Ishikawa (cell line): ENCODE data around the gene KDM4E.

Experiments
- EP300 ChIP-seq: IDR thresholded peaks from 2 replicates; pipeline ENCODE4 v1.6.1; 2012; ENCODE audit warnings: borderline replicate concordance
- FOXM1 ChIP-seq: IDR thresholded peaks from 2 replicates; pipeline ENCODE4 v1.6.1; 2012; ENCODE audit warnings: low read depth, borderline replicate concordance
- TAF1 ChIP-seq: IDR thresholded peaks from 2 replicates; pipeline ENCODE4 v1.6.1; 2012; ENCODE audit warnings: low read depth, mild to moderate bottlenecking
- YY1 ChIP-seq: IDR thresholded peaks from 2 replicates; pipeline ENCODE4 v1.6.1; 2012; ENCODE audit warnings: low read depth
- TF ChIP-seq, protein P1 (sequence below): IDR thresholded peaks from 2 replicates; pipeline ENCODE4 v1.6.1; 2012
- TF ChIP-seq, protein P2 (sequence below): IDR thresholded peaks from 2 replicates; pipeline ENCODE4 v1.6.1; 2012; ENCODE audit warnings: low read depth, mild to moderate bottlenecking

DNA sequence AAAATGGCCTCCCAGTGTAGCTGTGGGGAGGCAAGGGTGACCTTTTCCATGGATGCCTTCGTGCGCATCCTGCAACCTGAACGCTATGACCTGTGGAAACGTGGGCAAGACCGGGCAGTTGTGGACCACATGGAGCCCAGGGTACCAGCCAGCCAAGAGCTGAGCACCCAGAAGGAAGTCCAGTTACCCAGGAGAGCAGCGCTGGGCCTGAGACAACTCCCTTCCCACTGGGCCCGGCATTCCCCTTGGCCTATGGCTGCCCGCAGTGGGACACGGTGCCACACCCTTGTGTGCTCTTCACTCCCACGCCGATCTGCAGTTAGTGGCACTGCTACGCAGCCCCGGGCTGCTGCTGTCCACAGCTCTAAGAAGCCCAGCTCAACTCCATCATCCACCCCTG lies 26.8 kb upstream of the KDM4E start:
- TF ChIP-seq YY1 (no peak), FOXM1 (no peak), TAF1 (no peak), EP300 (no peak)
- TF ChIP-seq, protein P1, sequence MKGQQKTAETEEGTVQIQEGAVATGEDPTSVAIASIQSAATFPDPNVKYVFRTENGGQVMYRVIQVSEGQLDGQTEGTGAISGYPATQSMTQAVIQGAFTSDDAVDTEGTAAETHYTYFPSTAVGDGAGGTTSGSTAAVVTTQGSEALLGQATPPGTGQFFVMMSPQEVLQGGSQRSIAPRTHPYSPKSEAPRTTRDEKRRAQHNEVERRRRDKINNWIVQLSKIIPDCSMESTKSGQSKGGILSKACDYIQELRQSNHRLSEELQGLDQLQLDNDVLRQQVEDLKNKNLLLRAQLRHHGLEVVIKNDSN: no peak
- TF ChIP-seq, protein P2, sequence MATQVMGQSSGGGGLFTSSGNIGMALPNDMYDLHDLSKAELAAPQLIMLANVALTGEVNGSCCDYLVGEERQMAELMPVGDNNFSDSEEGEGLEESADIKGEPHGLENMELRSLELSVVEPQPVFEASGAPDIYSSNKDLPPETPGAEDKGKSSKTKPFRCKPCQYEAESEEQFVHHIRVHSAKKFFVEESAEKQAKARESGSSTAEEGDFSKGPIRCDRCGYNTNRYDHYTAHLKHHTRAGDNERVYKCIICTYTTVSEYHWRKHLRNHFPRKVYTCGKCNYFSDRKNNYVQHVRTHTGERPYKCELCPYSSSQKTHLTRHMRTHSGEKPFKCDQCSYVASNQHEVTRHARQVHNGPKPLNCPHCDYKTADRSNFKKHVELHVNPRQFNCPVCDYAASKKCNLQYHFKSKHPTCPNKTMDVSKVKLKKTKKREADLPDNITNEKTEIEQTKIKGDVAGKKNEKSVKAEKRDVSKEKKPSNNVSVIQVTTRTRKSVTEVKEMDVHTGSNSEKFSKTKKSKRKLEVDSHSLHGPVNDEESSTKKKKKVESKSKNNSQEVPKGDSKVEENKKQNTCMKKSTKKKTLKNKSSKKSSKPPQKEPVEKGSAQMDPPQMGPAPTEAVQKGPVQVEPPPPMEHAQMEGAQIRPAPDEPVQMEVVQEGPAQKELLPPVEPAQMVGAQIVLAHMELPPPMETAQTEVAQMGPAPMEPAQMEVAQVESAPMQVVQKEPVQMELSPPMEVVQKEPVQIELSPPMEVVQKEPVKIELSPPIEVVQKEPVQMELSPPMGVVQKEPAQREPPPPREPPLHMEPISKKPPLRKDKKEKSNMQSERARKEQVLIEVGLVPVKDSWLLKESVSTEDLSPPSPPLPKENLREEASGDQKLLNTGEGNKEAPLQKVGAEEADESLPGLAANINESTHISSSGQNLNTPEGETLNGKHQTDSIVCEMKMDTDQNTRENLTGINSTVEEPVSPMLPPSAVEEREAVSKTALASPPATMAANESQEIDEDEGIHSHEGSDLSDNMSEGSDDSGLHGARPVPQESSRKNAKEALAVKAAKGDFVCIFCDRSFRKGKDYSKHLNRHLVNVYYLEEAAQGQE: no peak
